GM18519 (cell line): ENCODE data around the gene COL5A1.

Source experiments
- ATAC-seq: cut with Tn5 transposase; IDR thresholded peaks from one replicate; pipeline ENCODE4 v1.9.1; 2021; ENCODE audit warnings: mild to moderate bottlenecking, moderate library complexity; ENCODE audit not compliant: unreplicated experiment, low FRiP score

COL5A1 gene

GRCh38 chr9:134735441-134736175 lies 94.0 kb downstream of the COL5A1 start:
- ATAC-seq, result no peak

DNA sequence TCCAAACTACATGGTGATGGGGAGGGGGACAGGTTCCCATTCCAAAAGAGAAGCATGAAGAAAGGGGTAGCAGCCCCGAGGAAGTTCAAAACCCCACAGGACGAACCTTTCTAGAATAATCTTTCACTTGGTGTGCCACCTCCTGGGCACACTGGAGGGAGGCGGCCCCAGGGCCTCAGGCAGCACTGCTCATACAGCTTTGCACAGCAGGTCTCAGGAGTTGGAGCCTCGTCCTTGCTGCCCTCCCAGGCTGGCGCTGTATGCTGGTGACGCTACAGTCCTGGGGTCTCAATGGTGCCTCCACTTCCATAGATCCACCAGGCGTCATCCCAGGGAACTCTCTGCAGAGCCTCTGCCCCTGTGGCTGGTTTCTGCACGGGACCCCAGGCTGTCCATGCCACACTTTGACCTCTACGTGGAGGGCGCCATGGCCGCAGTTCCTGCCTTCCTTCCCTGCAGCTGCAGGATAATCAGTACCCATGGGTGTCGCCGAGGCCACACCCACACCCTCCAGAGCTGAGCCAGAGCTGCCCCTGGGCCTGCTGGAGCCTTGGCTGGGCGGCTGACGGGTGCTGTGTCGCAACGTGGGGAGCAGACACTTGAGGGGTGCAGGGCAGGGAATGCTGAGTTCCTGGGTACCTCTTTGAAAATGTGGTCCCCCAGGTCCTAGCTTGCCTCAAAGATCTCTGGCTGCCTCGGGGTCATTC lies 95.3 kb downstream of the COL5A1 start:
- no peak for ATAC-seq

GRCh38 chr9:134737842-134738580 lies 96.4 kb downstream of the COL5A1 start:
- no peak for ATAC-seq

DNA sequence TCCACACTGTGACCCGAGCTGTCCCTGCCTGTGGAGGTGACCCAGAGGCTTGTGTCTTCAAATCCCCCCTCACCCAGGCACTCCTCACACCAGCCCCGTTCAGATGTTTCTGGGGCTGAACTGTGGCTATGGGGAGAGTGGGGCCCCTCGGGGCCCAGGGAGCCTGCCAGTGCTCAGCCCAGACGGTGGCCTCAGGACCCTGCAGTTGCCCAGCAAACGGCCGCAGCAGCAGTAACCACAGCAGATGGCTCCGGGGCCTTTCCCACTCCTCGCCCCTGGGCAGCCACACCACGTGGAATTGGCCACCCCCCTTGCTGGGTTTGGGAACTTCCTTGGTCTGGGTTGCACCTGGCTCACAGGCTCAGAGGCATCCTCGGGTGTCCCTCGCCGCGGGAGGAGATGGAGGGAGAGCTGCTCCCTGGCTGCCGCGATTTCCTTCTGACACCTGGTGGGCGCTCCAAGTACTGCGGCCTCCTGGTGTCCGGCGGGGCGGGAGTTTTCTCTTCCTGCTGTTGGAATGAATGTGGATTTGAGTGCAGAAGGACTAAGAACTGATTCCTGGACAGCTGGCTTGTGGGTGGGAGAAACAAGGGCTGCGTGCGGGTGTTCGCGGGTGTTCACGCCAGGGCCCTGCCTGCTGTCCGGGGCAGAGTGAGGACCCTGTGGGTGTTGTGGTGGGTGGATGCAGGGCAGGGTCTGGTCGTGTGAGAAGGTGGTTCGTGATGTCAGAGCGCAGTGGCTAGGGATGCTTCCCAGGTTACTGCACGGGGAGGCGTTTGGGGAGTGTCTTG lies 97.5 kb downstream of the COL5A1 start:
- no peak for ATAC-seq

GRCh38 chr9:134739660-134739968 lies 98.0 kb downstream of the COL5A1 start:
- ATAC-seq, result no peak

GRCh38 chr9:134740071-134740470 lies 98.5 kb downstream of the COL5A1 start:
- ATAC-seq, result no peak

DNA sequence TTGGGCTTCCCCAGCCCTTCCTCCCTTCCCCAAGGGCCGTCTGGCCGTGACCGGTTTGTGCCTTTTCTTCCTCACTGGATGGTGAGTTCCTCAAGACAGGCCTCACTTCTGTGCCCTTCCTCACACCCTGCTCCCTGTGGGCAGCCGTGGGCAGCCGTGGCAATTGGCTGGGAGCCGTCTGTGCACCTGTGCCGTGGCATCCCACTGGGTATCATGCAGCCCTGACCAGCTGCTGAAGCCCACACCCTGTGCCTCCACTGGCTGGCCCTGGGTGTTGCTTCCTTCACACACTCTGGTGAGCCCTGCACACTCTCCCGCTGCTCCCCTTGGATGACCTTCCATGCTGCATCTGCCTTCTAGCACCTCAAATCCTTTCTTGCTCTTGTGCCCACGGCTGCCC lies 100.2 kb downstream of the COL5A1 start:
- no peak for ATAC-seq

DNA sequence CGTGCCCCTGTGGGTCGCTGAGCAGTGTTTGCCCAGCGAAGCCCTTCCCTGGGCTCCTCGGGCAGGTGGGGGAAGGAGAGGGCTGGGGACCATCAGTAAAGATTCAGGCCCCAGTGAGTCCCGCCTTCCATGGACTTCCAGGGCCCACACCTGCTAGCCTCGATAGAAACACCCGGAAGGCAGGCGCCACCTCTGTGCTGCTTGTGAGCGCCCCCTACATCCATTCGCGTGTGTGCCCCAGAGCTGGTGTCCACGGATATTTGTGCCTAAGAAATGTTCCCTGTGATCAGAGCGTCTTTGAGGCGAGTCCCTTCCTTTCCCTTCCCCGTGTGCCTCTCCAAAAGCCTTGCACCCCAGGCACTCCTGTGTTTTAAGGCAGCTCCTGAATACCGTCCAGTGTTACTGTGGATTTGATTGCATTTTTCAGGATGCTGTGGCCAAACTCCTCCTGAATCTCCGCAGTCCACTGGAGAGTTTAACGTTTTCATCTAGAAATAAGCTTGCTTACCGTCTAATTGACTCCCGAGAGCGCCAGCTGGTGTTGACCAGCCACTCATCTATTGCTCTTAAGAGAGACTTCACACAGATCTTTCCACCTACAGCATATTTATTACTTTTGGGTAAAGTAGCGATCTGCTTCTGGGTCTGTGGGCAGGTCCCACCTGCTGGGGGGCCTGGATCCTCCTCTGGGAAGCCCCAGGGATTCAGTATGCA lies 101.4 kb downstream of the COL5A1 start:
- no peak for ATAC-seq

GRCh38 chr9:134743853-134744252 lies 102.2 kb downstream of the COL5A1 start:
- no peak for ATAC-seq

DNA sequence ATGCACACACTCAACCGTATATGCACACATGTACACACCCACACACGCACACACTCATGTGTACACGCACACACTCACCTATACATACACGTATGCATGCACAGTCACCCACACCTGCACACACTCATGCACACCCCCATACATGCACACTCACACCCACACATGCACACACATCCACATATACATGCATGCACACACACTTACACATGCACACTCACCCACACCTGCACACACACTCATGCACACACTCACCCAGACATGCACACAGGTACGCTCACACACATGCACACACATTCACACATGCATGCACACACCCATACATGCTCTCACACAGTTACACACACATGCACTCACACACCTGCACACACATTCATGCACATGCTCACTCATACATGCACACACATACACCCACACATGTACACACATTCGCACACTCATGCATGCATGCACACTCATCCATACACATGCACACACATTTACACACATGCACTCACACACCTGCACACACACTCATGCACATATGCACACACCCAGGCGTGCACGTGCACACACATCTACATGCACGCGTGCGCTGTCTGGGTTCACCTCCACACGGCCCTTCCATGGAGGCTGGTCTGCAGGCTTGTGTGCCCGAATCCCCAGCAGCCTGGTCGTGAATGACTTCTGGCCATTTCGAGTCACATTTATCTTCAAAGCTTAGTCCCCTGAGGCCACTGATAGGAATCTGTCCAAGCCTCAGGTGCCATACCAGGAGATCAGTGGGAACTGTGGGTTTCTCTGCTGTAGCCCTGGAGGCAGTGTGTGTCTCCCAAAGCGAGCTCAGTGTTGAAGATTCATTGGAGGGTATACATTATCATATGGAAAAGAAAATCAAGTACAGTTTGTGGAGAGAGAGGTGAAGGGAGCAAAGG lies 103.0 kb downstream of the COL5A1 start:
- no peak for ATAC-seq

DNA sequence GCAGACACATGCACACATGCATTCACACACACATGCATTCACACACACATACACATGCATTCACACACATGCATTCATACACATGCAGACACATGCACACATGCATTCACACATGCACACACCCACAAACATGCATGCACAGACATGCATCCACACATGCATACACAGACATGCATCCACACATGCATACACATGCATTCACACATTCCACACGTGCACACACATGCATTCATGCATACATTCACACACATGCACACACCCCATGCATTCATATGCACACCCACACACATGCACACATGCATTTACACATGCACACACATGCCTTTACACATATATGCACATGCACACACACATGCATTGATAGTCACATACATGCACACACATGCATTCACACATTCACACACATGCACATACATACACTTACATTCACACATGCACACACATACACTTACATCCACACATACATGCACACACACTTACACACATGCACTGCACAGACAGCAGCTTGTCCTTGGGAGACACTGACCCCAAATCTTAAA lies 106.4 kb downstream of the COL5A1 start:
- ATAC-seq, result no peak

DNA sequence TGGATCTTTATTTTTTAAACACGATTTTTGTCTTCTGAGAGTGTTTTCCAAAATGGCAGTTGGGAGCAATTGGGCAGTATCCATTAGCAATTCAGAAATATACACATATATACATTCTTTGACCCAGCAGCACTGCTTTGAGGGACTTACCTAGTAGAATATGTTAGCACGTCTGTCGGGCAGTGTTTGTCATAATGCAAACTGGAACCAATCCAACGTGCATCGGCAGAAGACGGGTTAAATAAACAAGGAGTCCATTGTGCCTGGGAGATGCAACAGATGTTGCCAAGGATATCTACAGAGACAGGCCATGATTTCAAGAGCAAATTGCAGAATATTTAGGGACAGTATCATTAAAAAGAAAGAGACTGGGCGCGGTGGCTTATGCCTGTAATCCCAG lies 107.0 kb downstream of the COL5A1 start:
- ATAC-seq, result no peak

DNA sequence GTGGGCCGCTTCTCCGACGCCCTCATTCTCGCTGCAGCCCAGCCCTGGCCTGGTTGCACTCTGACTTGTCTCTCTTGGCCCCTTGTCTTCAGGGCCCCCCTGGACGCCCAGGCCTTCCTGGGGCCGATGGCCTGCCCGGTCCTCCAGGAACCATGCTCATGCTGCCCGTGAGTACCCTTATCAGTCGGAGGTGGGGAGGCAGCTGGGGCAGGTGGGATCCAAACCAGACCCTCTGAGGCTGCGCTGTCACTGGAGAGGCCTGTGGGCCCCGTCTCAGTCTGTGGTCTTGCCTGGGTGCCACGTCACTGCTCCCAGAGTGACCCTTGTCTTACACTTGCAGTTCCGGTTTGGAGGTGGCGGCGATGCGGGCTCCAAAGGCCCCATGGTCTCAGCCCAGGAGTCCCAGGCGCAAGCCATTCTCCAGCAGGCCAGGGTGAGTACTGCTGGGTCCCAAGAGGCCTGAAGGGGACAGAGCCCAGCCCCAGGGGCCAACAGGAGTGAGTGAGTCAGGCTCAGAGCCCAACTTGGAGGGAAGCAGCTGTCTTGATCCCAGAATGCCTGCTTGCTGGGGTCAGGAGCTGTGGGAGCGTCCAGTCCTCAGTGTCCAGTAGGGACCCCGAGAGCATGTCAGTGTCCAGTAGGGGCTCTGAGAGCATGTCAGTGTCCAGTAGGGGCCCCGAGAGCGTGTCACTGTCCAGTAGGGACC lies 109.0 kb downstream of the COL5A1 start:
- no peak for ATAC-seq

DNA sequence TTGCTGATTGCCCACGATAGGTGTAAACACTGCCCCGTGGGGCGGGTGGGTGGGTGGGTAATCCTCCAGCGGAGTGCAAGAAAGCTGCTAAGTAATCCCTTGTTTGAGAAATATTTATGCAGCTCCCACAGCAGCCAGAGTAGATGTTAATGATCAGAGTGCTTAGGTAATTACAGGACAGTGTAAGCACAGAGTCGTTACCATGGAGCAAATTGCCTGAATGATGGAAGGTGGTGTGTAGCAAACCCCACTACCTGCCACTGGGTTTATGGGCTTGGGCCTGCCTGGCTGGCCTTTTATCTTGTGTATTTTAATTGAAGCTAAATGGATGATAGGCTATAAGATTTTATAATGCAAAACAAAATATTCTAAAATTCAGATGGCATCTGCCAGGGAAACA lies 110.0 kb downstream of the COL5A1 start:
- no peak for ATAC-seq

DNA sequence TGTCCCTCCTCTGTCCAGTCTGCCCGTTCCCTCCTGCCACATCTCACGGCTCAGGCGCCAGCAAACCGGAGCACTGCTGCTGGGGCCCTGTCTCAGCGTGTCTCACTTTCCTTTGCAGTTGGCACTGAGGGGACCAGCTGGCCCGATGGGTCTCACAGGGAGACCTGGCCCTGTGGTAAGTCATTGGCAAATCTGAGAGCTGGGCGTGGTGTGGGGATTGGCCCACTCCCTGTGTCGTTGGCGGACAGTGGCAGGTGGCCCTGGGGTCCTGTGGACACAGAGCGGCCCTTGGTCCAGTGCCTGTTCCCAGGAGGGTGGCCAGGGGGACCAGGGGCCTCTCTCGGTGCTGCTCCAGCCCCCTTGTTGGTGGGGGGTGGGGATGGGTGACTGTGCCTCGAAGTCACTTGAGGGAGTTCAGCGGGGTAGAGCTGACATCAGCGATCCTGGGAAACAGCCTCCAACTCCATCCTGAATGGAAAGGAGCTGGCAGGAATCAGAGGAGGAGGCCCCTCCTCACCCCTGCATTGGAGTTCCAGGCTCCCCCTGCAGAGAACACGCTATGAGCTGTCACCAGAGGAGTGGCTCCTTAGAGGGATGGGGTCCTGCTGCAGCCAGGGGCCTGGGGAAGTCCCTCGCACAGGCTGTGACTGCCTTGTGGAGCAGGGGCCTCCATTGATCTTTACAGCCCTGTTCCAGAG lies 111.0 kb downstream of the COL5A1 start:
- no peak for ATAC-seq

DNA sequence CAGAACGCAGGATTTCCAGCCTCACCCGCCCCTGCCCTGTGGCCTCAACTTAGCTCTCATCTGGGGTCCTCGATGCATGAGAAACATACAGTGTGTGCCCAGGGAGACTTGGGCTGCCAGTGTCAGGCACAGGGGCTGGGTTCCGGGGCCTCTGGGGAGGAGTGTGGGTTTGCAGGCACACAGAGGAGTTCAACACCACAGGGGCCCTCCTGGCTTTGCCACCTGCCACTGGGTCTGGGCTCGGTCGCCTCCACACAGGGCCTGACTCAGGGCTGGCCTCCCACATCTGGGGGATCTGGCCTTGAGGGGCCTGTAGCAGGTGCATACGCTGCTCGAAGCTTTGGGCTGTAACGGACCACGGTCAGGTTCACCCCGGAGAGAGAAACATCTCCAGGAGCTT lies 111.6 kb downstream of the COL5A1 start:
- ATAC-seq, result no peak

GRCh38 chr9:134755221-134755907 lies 113.8 kb downstream of the COL5A1 start:
- ATAC-seq, result no peak
